CD8-positive, alpha-beta memory T cell (primary cell): ENCODE results near the gene HTR2A. TPM values are rescaled to one million over a fixed set of nuclear protein-coding genes. Genes with fewer than 3 reads are reported as not detected.

Experiments used
- CTCF ChIA-PET: fragments of 350-600 bp; sonication (Branson Sonifier 250); formaldehyde crosslinking; loops from one replicate; lab custom pipeline; 2021; ENCODE audit warnings: antibody characterized with exemption; lab: Charles Lee
- POLR2A ChIA-PET: fragments of 350-600 bp; sonication (Branson Sonifier 250); formaldehyde crosslinking; loops from one replicate; lab custom pipeline; 2021; ENCODE audit warnings: antibody characterized with exemption; lab: Charles Lee
- DNase-seq, 5 donors: peaks; one replicate each; pipeline versions ENCODE4 v3.0.0 to v3.0.0-alpha.2; 2020 to 2022; ENCODE audit warnings: mixed read lengths in 1 of 5
- H3K27ac ChIP-seq: one replicate; pipeline ENCODE4 v1.7.0; 2013; ENCODE audit warnings: low read depth, mild to moderate bottlenecking, low read length, moderate library complexity
- H3K27me3 ChIP-seq: 2 replicates; pipeline ENCODE4 v1.7.0; 2013; ENCODE audit warnings: low read length, mild to moderate bottlenecking; ENCODE audit not compliant: insufficient read depth, poor library complexity, severe bottlenecking
- H3K36me3 ChIP-seq: 2 replicates; pipeline ENCODE4 v1.7.0; 2013; ENCODE audit warnings: mild to moderate bottlenecking, low read length, moderate library complexity; ENCODE audit not compliant: insufficient read depth
- H3K4me1 ChIP-seq: 2 replicates; pipeline ENCODE4 v1.7.0; 2013; ENCODE audit warnings: mild to moderate bottlenecking, low read length, moderate library complexity; ENCODE audit not compliant: insufficient read depth
- H3K4me3 ChIP-seq: 2 replicates; pipeline ENCODE4 v1.7.0; 2013; ENCODE audit warnings: mild to moderate bottlenecking, low read length
- H3K9me3 ChIP-seq: 2 replicates; pipeline ENCODE4 v1.7.0; 2013; ENCODE audit warnings: mild to moderate bottlenecking, low read length
- H3K27ac Mint-ChIP-seq, 8 donors: one replicate each; pipeline ENCODE4 v1.8.0; 2020 to 2021; ENCODE audit warnings: mixed read lengths in 8 of 8, mild to moderate bottlenecking in 6 of 8, inconsistent platforms in 3 of 8, moderate library complexity in 3 of 8
- H3K27me3 Mint-ChIP-seq, 2 donors: one replicate each; pipeline ENCODE4 v1.8.0; 2020 to 2021; ENCODE audit warnings: mixed read lengths in 2 of 2, mild to moderate bottlenecking in 1 of 2, moderate library complexity in 1 of 2
- H3K36me3 Mint-ChIP-seq, 3 donors: one replicate each; pipeline ENCODE4 v1.8.0; 2020 to 2021; ENCODE audit warnings: mixed read lengths in 3 of 3, inconsistent platforms in 1 of 3, mild to moderate bottlenecking in 1 of 3
- H3K4me1 Mint-ChIP-seq, 3 donors: one replicate each; pipeline ENCODE4 v1.8.0; 2020 to 2021; ENCODE audit warnings: mixed read lengths in 3 of 3, inconsistent platforms in 1 of 3, mild to moderate bottlenecking in 1 of 3
- H3K4me3 Mint-ChIP-seq, 7 donors: one replicate each; pipeline ENCODE4 v1.8.0; 2020 to 2021; ENCODE audit warnings: mixed read lengths in 7 of 7, mild to moderate bottlenecking in 6 of 7, moderate library complexity in 4 of 7, inconsistent platforms in 2 of 7
- H3K9me3 Mint-ChIP-seq, 5 donors: one replicate each; pipeline ENCODE4 v1.8.0; 2020 to 2022; ENCODE audit warnings: mixed read lengths in 5 of 5, mild to moderate bottlenecking in 3 of 5, moderate library complexity in 2 of 5, inconsistent platforms in 1 of 5
- polyA plus RNA-seq: library from polyadenylated mRNA; unstranded; fragments of 300-500 nt; fragmentation: Illumina TruSeq; gene quantifications from one replicate; pipeline ENCODE4 v1.2.3, GENCODE V29; 2021
- total RNA-seq, 2 experiments: library from RNA; stranded (reverse); gene quantifications; one replicate each; pipeline ENCODE4 v1.2.3, GENCODE V29; 2021

Gene HTR2A
- total and polyA plus RNA-seq, 3 experiments from 2014 or later, result not detected

DNA sequence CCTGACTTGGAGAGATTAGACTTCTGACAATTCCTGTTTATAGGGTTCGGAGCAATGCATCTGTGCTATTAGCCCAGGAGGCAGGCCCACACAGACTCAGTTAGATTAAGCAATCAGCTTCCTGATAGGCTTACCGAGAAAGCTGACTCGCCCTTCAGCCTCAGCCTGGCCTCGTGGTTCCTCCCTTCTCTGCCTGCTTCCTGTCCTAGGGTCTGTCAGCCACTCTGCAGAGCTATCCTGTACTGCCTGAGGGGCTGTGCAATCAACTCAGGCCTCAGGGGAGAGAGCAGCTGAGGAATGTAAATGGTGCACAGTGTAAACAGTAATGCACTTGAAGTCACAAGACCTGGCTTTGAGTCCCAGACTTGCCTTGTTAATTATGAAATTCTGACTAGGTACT is 30.7 kb downstream of the HTR2A start:
- Mint-ChIP-seq H3K27ac (no peak overlapping the region), H3K27me3 (peaks cover 4 to 9% of the 10 kb centered on the region in 2 donors), H3K9me3 (no peaks in the 10 kb centered on the region), H3K4me3 (no peak overlapping the region), H3K36me3 (no peaks in the 10 kb centered on the region), H3K4me1 (no peaks in the 10 kb centered on the region)
- Histone ChIP-seq H3K36me3 (no peaks in the 10 kb centered on the region), H3K27ac (no peak overlapping the region), H3K4me1 (no peaks in the 10 kb centered on the region), H3K27me3 (no peaks in the 10 kb centered on the region), H3K9me3 (no peaks in the 10 kb centered on the region), H3K4me3 (no peak overlapping the region)
- no peak for DNase-seq
- CTCF ChIA-PET, result no interaction called here
- POLR2A ChIA-PET, result no interaction called here

DNA sequence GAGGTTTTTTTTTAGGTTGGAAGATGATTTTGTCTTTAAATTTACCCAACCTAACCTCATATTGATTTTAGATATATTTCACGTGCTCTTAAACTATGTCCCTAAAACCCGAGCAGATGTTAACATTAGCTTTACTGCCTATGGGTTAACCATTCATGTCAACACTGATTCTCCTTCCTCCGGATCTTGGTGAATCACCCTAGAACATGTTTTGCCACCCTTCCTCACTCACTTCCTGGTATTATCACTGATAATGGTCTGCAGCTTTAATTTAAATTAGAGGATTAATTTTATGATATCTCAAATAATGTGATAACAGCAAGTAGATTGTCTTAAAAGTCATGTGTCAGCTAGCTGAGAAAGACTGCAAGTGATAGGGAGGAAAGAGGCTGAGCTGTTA is 31.9 kb downstream of the HTR2A start:
- Histone ChIP-seq H3K27ac (no peak overlapping the region), H3K27me3 (no peaks in the 10 kb centered on the region), H3K4me1 (no peaks in the 10 kb centered on the region), H3K9me3 (no peaks in the 10 kb centered on the region), H3K4me3 (no peak overlapping the region), H3K36me3 (no peaks in the 10 kb centered on the region)
- H3K4me3 Mint-ChIP-seq, result no peak overlapping the region
- H3K4me1 Mint-ChIP-seq, result no peaks in the 10 kb centered on the region
- H3K36me3 Mint-ChIP-seq, result no peaks in the 10 kb centered on the region
- H3K27ac Mint-ChIP-seq, result no peak overlapping the region
- no peak for DNase-seq
- H3K9me3 Mint-ChIP-seq, result no peaks in the 10 kb centered on the region
- peaks cover 4 to 13% of the 10 kb centered on the region in 2 donors for H3K27me3 Mint-ChIP-seq
- ChIA-PET POLR2A (no interaction called here), CTCF (no interaction called here)

DNA sequence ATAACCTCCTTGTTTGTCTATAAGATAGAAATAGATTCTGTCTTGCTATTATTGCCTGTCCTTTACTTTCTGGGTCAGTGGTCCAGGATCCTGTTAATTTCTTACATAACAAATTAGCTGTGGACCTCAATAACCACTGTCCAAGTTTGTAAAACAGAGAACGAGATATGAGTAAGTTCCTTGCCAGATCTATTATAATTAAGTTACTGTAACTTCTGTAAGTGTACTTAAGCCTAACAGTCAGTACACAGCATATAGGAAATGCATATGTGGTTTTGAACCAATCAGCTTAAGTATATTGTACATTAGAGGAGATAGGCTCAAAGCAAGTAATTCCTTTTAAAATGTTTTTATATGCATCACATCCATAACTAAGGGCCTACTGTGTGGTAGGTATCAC is 34.9 kb downstream of the HTR2A start:
- Mint-ChIP-seq H3K4me1 (no peaks in the 10 kb centered on the region), H3K27me3 (peaks cover 8 to 16% of the 10 kb centered on the region in 2 donors), H3K27ac (no peak overlapping the region), H3K9me3 (no peaks in the 10 kb centered on the region), H3K36me3 (no peaks in the 10 kb centered on the region), H3K4me3 (no peak overlapping the region)
- no peaks in the 10 kb centered on the region for H3K36me3 ChIP-seq
- ChIA-PET POLR2A (no interaction called here), CTCF (no interaction called here)
- DNase-seq, result no peak
- H3K4me3 ChIP-seq, result no peak overlapping the region
- H3K4me1 ChIP-seq, result no peaks in the 10 kb centered on the region
- no peaks in the 10 kb centered on the region for H3K27me3 ChIP-seq
- no peaks in the 10 kb centered on the region for H3K9me3 ChIP-seq
- H3K27ac ChIP-seq, result no peak overlapping the region

DNA sequence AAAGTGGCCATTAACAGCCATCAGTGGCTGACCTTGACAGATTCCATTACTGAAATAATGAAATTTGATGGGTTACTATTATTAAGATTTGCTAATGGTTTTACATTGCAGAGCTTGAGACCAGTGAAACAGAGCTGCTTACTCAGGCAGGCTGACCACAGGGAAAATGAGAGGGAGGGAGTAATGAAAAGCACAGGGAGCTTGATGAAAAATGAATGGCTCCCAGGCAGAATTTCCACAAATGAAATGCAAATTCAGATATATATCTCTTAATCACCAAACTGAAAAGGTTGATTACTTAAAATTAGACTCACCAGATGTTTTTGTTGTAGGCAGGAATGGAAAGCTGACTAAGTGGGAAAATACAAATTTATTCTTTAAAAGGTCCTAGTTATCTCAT is 36.1 kb downstream of the HTR2A start:
- no peak overlapping the region for H3K27ac Mint-ChIP-seq
- no peak overlapping the region for H3K4me3 ChIP-seq
- DNase-seq, result no peak
- H3K4me3 Mint-ChIP-seq, result no peak overlapping the region
- no peaks in the 10 kb centered on the region for H3K36me3 ChIP-seq
- H3K36me3 Mint-ChIP-seq, result no peaks in the 10 kb centered on the region
- H3K4me1 Mint-ChIP-seq, result no peaks in the 10 kb centered on the region
- ChIA-PET CTCF (no interaction called here), POLR2A (no interaction called here)
- no peaks in the 10 kb centered on the region for H3K27me3 ChIP-seq
- H3K4me1 ChIP-seq, result no peaks in the 10 kb centered on the region
- H3K9me3 ChIP-seq, result no peaks in the 10 kb centered on the region
- H3K9me3 Mint-ChIP-seq, result no peaks in the 10 kb centered on the region
- H3K27me3 Mint-ChIP-seq, result peaks cover 4 to 16% of the 10 kb centered on the region in 2 donors
- no peak overlapping the region for H3K27ac ChIP-seq

DNA sequence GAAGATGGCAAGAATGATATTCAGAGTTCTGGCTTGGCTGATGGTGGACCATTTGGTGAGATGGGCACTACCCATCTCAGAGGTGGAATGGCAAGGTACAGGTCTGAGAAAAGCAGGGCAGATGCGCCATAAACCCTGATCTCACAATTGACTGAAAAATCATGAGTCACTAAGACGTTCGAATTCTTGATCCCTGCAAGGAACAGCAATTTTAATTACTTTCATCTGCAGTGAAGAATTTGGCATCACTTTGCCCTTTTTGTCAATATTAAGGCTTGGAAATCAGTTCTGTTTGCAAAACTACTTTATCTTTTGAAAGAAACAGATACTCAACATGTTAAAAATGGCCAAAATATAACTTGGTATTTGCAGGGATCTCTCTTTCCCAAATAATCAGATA is 38.1 kb downstream of the HTR2A start:
- H3K9me3 Mint-ChIP-seq, result no peaks in the 10 kb centered on the region
- H3K27me3 Mint-ChIP-seq, result peaks cover 4 to 20% of the 10 kb centered on the region in 2 donors

DNA sequence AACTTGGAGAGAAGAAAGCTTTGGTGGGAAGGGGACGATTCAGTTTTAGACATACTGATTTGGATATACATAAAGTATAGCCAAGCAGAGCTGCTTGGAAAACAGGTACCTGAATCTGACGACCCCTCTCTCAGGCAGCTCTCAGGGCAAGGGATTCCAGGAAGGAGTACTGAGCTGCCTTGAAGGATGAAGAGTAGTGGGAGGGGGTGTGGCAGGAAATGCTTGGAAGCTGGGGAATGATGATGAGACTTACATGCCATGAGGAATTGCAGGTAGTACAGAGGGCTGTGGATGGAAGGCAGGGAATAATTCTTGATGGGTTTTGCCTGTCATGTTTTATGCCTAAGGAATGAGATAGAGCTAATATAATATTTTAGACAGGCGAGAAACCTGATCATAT is 38.7 kb downstream of the HTR2A start:
- Histone ChIP-seq H3K27ac (no peak overlapping the region), H3K4me3 (no peak overlapping the region), H3K27me3 (no peaks in the 10 kb centered on the region), H3K9me3 (no peaks in the 10 kb centered on the region), H3K4me1 (no peaks in the 10 kb centered on the region), H3K36me3 (no peaks in the 10 kb centered on the region)
- Mint-ChIP-seq H3K4me3 (no peak overlapping the region), H3K27ac (no peak overlapping the region), H3K9me3 (no peaks in the 10 kb centered on the region), H3K36me3 (no peaks in the 10 kb centered on the region), H3K4me1 (no peaks in the 10 kb centered on the region), H3K27me3 (peaks cover 4 to 26% of the 10 kb centered on the region in 2 donors)
- no peak for DNase-seq
- CTCF ChIA-PET, result no interaction called here
- POLR2A ChIA-PET, result no interaction called here

More for the DNA sequence above, 38.1 kb downstream of the HTR2A start:
- Histone ChIP-seq H3K27ac (no peak overlapping the region), H3K9me3 (no peaks in the 10 kb centered on the region), H3K4me3 (no peak overlapping the region), H3K36me3 (no peaks in the 10 kb centered on the region), H3K27me3 (no peaks in the 10 kb centered on the region), H3K4me1 (no peaks in the 10 kb centered on the region)
- H3K27ac Mint-ChIP-seq, result peak overlapping the region in 1 of 8 donors; percentile 70
- H3K36me3 Mint-ChIP-seq, result no peaks in the 10 kb centered on the region
- no peaks in the 10 kb centered on the region for H3K4me1 Mint-ChIP-seq
- ChIA-PET CTCF (no interaction called here), POLR2A (no interaction called here)
- H3K4me3 Mint-ChIP-seq, result no peak overlapping the region
- DNase-seq, result no peak

DNA sequence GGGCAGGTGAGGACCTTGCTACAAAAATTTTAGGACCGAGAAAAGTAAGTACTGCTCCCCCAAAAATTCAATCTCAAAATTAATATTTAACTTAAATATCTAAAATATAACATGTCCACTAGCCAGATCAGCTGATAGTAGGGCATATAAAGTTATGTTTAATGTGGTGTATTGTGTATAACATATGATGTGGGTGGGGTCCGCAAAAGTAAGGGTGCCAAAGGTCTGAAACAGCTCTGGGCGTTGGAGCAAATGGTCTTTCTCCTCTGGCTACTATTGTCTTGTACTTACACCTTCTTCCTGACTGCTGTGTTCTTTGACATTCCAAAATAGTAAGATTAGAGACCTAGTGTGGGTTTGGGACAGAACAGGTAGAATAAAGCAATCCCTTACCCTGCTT is 41.2 kb downstream of the HTR2A start:
- Mint-ChIP-seq H3K27me3 (peaks cover 8 to 42% of the 10 kb centered on the region in 2 donors), H3K9me3 (no peaks in the 10 kb centered on the region), H3K36me3 (no peaks in the 10 kb centered on the region), H3K4me3 (no peak overlapping the region), H3K27ac (no peak overlapping the region), H3K4me1 (no peaks in the 10 kb centered on the region)
- Histone ChIP-seq H3K36me3 (no peaks in the 10 kb centered on the region), H3K27me3 (no peaks in the 10 kb centered on the region), H3K27ac (no peak overlapping the region), H3K9me3 (no peaks in the 10 kb centered on the region), H3K4me3 (no peak overlapping the region), H3K4me1 (no peaks in the 10 kb centered on the region)
- ChIA-PET POLR2A (no interaction called here), CTCF (no interaction called here)
- DNase-seq, result no peak

DNA sequence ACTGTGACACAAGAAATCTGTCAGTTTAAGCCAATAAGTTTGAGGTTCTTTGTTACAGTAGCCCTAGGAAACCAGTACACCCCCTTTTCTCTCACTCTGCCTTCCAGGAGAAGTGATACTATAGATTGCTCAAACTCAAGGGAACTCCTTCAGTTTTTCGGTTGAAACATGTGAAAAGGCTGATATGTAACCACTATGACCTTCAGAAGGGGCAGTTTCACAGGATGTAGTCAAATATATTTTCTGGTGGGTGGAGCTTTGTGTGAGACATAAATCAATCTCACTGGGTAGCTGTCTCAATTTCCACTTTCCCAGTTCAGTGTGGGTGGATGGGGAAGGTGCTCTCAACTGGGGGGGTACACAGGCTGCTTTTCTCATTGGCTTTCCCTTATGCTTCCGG is 41.7 kb downstream of the HTR2A start:
- H3K9me3 ChIP-seq, result no peaks in the 10 kb centered on the region
- H3K27me3 ChIP-seq, result no peaks in the 10 kb centered on the region
- CTCF ChIA-PET, result no interaction called here
- no peak overlapping the region for H3K27ac ChIP-seq
- Mint-ChIP-seq H3K27ac (no peak overlapping the region), H3K9me3 (no peaks in the 10 kb centered on the region), H3K36me3 (no peaks in the 10 kb centered on the region), H3K27me3 (peaks cover 8 to 42% of the 10 kb centered on the region in 2 donors), H3K4me3 (no peak overlapping the region), H3K4me1 (no peaks in the 10 kb centered on the region)
- H3K4me1 ChIP-seq, result no peaks in the 10 kb centered on the region
- POLR2A ChIA-PET, result no interaction called here
- no peak overlapping the region for H3K4me3 ChIP-seq
- H3K36me3 ChIP-seq, result no peaks in the 10 kb centered on the region
- DNase-seq, result no peak

DNA sequence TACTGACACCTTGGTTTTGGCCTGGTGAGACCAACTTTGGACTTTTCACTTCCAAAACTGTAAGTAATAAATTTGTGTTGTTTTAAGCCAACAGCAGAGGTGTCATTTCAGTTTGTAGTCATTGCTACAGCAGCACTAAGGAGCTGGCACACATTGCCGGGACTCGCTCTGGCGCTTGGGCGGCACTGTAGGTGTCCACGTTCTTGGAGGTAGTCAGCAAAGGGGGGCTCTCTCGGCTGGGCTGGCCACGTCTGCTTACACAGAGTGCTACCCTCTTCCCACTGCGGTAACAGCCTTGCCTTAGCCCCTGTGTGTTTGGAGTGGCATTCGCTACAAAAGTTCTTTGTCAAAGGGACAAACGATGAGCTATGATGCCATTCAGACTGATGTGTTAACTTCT is 44.7 kb downstream of the HTR2A start:
- CTCF ChIA-PET, result no interaction called here
- H3K9me3 ChIP-seq, result no peaks in the 10 kb centered on the region
- H3K27me3 ChIP-seq, result no peaks in the 10 kb centered on the region
- POLR2A ChIA-PET, result no interaction called here
- no peaks in the 10 kb centered on the region for H3K9me3 Mint-ChIP-seq
- no peak overlapping the region for H3K4me3 Mint-ChIP-seq
- H3K4me3 ChIP-seq, result no peak overlapping the region
- no peaks in the 10 kb centered on the region for H3K4me1 Mint-ChIP-seq
- H3K27ac ChIP-seq, result no peak overlapping the region
- no peak overlapping the region for H3K27ac Mint-ChIP-seq
- H3K4me1 ChIP-seq, result no peaks in the 10 kb centered on the region
- H3K36me3 ChIP-seq, result no peaks in the 10 kb centered on the region
- H3K27me3 Mint-ChIP-seq, result peaks cover 4 to 46% of the 10 kb centered on the region in 2 donors
- no peak for DNase-seq
- H3K36me3 Mint-ChIP-seq, result no peaks in the 10 kb centered on the region
